ENCODE data around the gene RDH16.
"Not testable (repeated sequence)": the region's sequence is repeated elsewhere in the genome, so short reads cannot be mapped to it uniquely, and the experiment has no call there.

Gene RDH16

DNA sequence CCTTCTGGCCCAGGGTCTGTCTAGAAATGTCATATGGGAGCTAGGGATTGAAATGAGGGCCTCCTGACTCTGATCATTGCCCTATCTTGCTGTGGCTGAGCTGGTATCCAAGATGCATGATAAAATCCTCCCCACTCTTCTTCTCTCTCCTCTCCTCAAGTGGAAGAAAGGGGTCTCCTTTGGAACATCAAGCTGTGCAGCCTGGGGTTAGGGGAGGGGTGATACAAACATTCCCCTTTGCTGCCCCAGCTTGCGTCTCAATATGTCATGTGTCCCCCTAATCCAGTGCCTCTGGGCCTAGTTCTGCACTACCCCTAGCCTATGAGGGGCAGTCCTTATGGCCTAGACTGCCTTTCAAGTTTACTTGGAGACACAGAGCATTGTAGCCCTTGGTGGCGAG is 8.5 kb downstream of the RDH16 start:
- TF ChIP-seq CTCF (IDR thresholded peaks at IDR 0.05; ENCODE audit: low read depth, low read length) = no peak
- in situ Hi-C loops (cut with HindIII; ENCODE audit: low sequenced_read_pairs) = no loop called here
- no peak for DNase-seq (ENCODE audit: low read depth, low spot score)
- H3K4me3 ChIP-seq (ENCODE audit: low read depth, low read length) = no peak overlapping the region

DNA sequence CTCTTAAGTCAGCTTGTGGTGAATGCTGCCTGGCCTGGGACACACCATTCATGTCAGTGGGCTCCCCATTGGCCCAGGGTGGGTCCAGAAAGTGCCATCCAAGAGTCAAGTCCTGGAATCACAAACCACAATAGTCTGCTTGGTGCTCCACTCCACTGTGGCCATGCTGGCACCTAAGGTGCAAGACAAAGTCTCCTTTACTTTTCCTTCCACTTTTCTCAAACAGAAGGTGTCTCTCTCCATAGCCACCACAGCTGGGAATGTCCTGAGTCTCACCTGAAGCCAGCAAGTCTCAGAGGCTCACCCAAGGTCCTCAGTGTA is 9.0 kb downstream of the RDH16 start:
- no peak for TF ChIP-seq CTCF (IDR thresholded peaks at IDR 0.05; ENCODE audit: low read depth, low read length)
- DNase-seq (ENCODE audit: low read depth, low spot score) = no peak
- no peak overlapping the region for H3K4me3 ChIP-seq (ENCODE audit: low read depth, low read length)
- in situ Hi-C loops (cut with HindIII; ENCODE audit: low sequenced_read_pairs) = no loop called here

GRCh38 chr12:56947633-56948456 is 9.6 kb downstream of the RDH16 start:
- TF ChIP-seq CTCF (IDR thresholded peaks at IDR 0.05; ENCODE audit: low read depth, low read length) = no peak
- no peak for DNase-seq (ENCODE audit: low read depth, low spot score)
- in situ Hi-C loops (cut with HindIII; ENCODE audit: low sequenced_read_pairs) = no loop called here
- H3K4me3 ChIP-seq (ENCODE audit: low read depth, low read length) = no peak overlapping the region

DNA sequence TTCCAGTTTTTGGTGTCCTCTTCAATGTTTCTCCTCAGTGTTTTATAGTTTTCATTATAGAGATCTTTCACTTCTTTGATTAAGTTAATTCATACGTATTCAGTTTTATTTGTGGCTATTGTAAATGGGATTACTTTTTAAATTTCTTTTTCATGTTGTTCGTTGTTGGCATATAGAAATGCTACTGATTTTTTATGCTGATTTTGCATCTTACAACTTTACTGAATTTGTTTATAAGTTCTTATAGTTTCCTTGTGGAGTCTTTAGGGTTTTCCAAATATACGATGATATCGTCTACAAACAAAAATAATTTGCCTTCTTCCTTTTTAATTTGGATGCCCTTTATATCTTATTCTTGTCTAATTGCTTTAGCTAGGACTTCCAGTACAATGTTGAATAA is 13.5 kb downstream of the RDH16 start:
- no peak for DNase-seq (ENCODE audit: low read depth, low spot score)
- H3K4me3 ChIP-seq (ENCODE audit: low read depth, low read length) = no peak overlapping the region
- in situ Hi-C loops (cut with HindIII; ENCODE audit: low sequenced_read_pairs) = no loop called here
- no peak for TF ChIP-seq CTCF (IDR thresholded peaks at IDR 0.05; ENCODE audit: low read depth, low read length)

- in situ Hi-C loops (cut with HindIII; ENCODE audit: low sequenced_read_pairs); DNase-seq (ENCODE audit: low read depth, low spot score); H3K4me3 ChIP-seq (ENCODE audit: low read depth, low read length): not testable (repeated sequence)
These were observed 14.0 kb downstream of the RDH16 start for GRCh38 chr12:56943374-56943773.

GRCh38 chr12:56941299-56942017 is 15.9 kb downstream of the RDH16 start:
- no peak overlapping the region for H3K4me3 ChIP-seq (ENCODE audit: low read depth, low read length)
- DNase-seq (ENCODE audit: low read depth, low spot score) = peak; percentile 14
- in situ Hi-C loops (cut with HindIII; ENCODE audit: low sequenced_read_pairs) = no loop called here
- TF ChIP-seq CTCF (IDR thresholded peaks at IDR 0.05; ENCODE audit: low read depth, low read length) = no peak

- DNase-seq (ENCODE audit: low read depth, low spot score); H3K4me3 ChIP-seq (ENCODE audit: low read depth, low read length); in situ Hi-C loops (cut with HindIII; ENCODE audit: low sequenced_read_pairs): not testable (repeated sequence)
These were observed 16.5 kb downstream of the RDH16 start for GRCh38 chr12:56940942-56941298.
